GM23338 (cell line): Measurements from ENCODE around the gene RFNG. TPM values are rescaled to one million over a fixed set of nuclear protein-coding genes. Genes with fewer than 3 reads are reported as not detected.

Experiments used
- ATAC-seq: fragments of 200-7000 bp; cut with Tn5 transposase; 3 replicates; pipeline ENCODE4 v1.9.1; 2020
- DNase-seq: peaks from one replicate; pipeline ENCODE4 v3.0.0-alpha.2; 2015; ENCODE audit warnings: low spot score
- H2AFZ ChIP-seq: fragments of 200-600 bp; sonication (generic); 2 replicates; pipeline ENCODE4 v1.8.0; 2016; ENCODE audit warnings: antibody characterized with exemption, mild to moderate bottlenecking, moderate library complexity
- H3F3A ChIP-seq: fragments of 200-600 bp; sonication (generic); replicated peaks from 2 replicates; pipeline ENCODE4 v1.8.0; 2017; ENCODE audit warnings: antibody characterized with exemption, mixed run types, low read depth
- H3K27ac ChIP-seq: fragments of 200-600 bp; sonication (generic); 2 replicates; pipeline ENCODE4 v1.6.1; 2016; ENCODE audit warnings: low read depth
- H3K27me3 ChIP-seq: fragments of 200-600 bp; sonication (generic); 2 replicates; pipeline ENCODE4 v1.8.0; 2016; ENCODE audit warnings: mild to moderate bottlenecking, mixed run types, moderate library complexity; ENCODE audit not compliant: insufficient read depth
- H3K36me3 ChIP-seq: fragments of 200-600 bp; sonication (generic); 2 replicates; pipeline ENCODE4 v1.8.0; 2016; ENCODE audit warnings: mild to moderate bottlenecking; ENCODE audit not compliant: insufficient read depth
- H3K4me1 ChIP-seq: fragments of 200-600 bp; sonication (generic); 2 replicates; pipeline ENCODE4 v1.8.0; 2016; ENCODE audit warnings: mild to moderate bottlenecking, moderate library complexity; ENCODE audit not compliant: insufficient read depth
- H3K4me2 ChIP-seq: fragments of 200-600 bp; sonication (generic); 2 replicates; pipeline ENCODE4 v1.7.1; 2017; ENCODE audit warnings: mixed run types
- H3K4me3 ChIP-seq: fragments of 200-600 bp; sonication (generic); 2 replicates; pipeline ENCODE4 v1.6.1; 2016; ENCODE audit warnings: mixed run types
- H3K79me2 ChIP-seq: fragments of 200-600 bp; sonication (generic); replicated peaks from 2 replicates; pipeline ENCODE4 v1.8.0; 2017; ENCODE audit warnings: mild to moderate bottlenecking; ENCODE audit not compliant: insufficient read depth
- H3K9me2 ChIP-seq: fragments of 200-600 bp; sonication (generic); 2 replicates; pipeline ENCODE4 v1.8.0; 2017; ENCODE audit not compliant: insufficient read depth
- H4K20me1 ChIP-seq: fragments of 200-600 bp; sonication (generic); replicated peaks from 2 replicates; pipeline ENCODE4 v1.8.0; 2017; ENCODE audit warnings: mild to moderate bottlenecking; ENCODE audit not compliant: insufficient read depth
- H3K27ac Mint-ChIP-seq: 2 replicates; pipeline ENCODE4 v1.8.0; 2020; ENCODE audit warnings: inconsistent platforms, mild to moderate bottlenecking, moderate library complexity, mixed read lengths
- H3K27me3 Mint-ChIP-seq: 3 replicates; pipeline ENCODE4 v1.8.0; 2022; ENCODE audit warnings: low read depth, mild to moderate bottlenecking, moderate library complexity, mixed read lengths, inconsistent platforms; ENCODE audit not compliant: insufficient read depth, poor library complexity
- H3K36me3 Mint-ChIP-seq: 3 replicates; pipeline ENCODE4 v1.8.0; 2021; ENCODE audit warnings: low read depth, mild to moderate bottlenecking, inconsistent platforms, moderate library complexity, mixed read lengths
- H3K4me1 Mint-ChIP-seq: 3 replicates; pipeline ENCODE4 v1.8.0; 2020; ENCODE audit warnings: mild to moderate bottlenecking, inconsistent platforms, mixed read lengths
- H3K4me3 Mint-ChIP-seq: 3 replicates; pipeline ENCODE4 v1.8.0; 2021; ENCODE audit warnings: moderate library complexity, mild to moderate bottlenecking, inconsistent platforms, mixed read lengths
- H3K9me3 Mint-ChIP-seq: 3 replicates; pipeline ENCODE4 v1.8.0; 2020; ENCODE audit warnings: moderate library complexity, mild to moderate bottlenecking, inconsistent platforms, mixed read lengths
- EZH2 ChIP-seq: fragments of 200-600 bp; sonication (generic); IDR thresholded peaks from one replicate; pipeline ENCODE4 v1.8.0; 2017; ENCODE audit warnings: antibody characterized with exemption, mild to moderate bottlenecking, low read depth; ENCODE audit not compliant: unreplicated experiment
- NANOG ChIP-seq: IDR thresholded peaks from 2 replicates; pipeline ENCODE4 v1.6.1; 2016; ENCODE audit warnings: antibody characterized with exemption, borderline replicate concordance
- POLR2AphosphoS5 ChIP-seq: IDR thresholded peaks from 2 replicates; pipeline ENCODE4 v1.6.1; 2016; ENCODE audit warnings: antibody characterized with exemption, low read depth
- polyA plus RNA-seq: library from polyadenylated mRNA; unstranded; fragments of >200 nt; fragmentation: Nextera tagmentation; extraction: Ambion mirVana; gene quantifications from 2 replicates; pipeline ENCODE4 v1.2.1, GENCODE V29; 2016
- total RNA-seq: library from RNA; depleted of rRNA; stranded (reverse); fragments of >200 nt; shearing (Covaris generic); gene quantifications from 2 replicates; pipeline ENCODE4 v1.2.3, GENCODE V29; 2014
- TF ChIP-seq, protein P1 (sequence below): IDR thresholded peaks from one replicate; pipeline ENCODE4 v1.6.1; 2018; ENCODE audit warnings: antibody characterized with exemption; ENCODE audit not compliant: unreplicated experiment
- TF ChIP-seq, protein P2 (sequence below): IDR thresholded peaks from 2 replicates; pipeline ENCODE4 v1.6.1; 2016; ENCODE audit warnings: antibody characterized with exemption

The RFNG gene
- total and polyA plus RNA-seq, 2 experiments from 2014 or later = 18.0 to 44.7 TPM

- TF ChIP-seq, protein P1, sequence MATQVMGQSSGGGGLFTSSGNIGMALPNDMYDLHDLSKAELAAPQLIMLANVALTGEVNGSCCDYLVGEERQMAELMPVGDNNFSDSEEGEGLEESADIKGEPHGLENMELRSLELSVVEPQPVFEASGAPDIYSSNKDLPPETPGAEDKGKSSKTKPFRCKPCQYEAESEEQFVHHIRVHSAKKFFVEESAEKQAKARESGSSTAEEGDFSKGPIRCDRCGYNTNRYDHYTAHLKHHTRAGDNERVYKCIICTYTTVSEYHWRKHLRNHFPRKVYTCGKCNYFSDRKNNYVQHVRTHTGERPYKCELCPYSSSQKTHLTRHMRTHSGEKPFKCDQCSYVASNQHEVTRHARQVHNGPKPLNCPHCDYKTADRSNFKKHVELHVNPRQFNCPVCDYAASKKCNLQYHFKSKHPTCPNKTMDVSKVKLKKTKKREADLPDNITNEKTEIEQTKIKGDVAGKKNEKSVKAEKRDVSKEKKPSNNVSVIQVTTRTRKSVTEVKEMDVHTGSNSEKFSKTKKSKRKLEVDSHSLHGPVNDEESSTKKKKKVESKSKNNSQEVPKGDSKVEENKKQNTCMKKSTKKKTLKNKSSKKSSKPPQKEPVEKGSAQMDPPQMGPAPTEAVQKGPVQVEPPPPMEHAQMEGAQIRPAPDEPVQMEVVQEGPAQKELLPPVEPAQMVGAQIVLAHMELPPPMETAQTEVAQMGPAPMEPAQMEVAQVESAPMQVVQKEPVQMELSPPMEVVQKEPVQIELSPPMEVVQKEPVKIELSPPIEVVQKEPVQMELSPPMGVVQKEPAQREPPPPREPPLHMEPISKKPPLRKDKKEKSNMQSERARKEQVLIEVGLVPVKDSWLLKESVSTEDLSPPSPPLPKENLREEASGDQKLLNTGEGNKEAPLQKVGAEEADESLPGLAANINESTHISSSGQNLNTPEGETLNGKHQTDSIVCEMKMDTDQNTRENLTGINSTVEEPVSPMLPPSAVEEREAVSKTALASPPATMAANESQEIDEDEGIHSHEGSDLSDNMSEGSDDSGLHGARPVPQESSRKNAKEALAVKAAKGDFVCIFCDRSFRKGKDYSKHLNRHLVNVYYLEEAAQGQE = no peak
- TF ChIP-seq, protein P2, sequence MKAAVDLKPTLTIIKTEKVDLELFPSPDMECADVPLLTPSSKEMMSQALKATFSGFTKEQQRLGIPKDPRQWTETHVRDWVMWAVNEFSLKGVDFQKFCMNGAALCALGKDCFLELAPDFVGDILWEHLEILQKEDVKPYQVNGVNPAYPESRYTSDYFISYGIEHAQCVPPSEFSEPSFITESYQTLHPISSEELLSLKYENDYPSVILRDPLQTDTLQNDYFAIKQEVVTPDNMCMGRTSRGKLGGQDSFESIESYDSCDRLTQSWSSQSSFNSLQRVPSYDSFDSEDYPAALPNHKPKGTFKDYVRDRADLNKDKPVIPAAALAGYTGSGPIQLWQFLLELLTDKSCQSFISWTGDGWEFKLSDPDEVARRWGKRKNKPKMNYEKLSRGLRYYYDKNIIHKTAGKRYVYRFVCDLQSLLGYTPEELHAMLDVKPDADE = no peak
- TF ChIP-seq NANOG (no peak), POLR2AphosphoS5 (0 out of 2 replicates have a peak, but pooled peaks have one; percentile 7)
Observed at GRCh38 chr17:82076785-82077591, 25.4 kb upstream of the RFNG start (continued).

GRCh38 chr17:82076018-82076784 lies 24.6 kb upstream of the RFNG start:
- no peak for TF ChIP-seq EZH2
- peak; percentile 7; the same call in 1 of the 2 replicates for TF ChIP-seq POLR2AphosphoS5
- H3K4me3 Mint-ChIP-seq = no peak overlapping the region
- H3K27ac Mint-ChIP-seq = no peak overlapping the region
- H3K4me3 ChIP-seq = no peak overlapping the region
- peaks cover 8% of the 10 kb centered on the region; the same call in 1 of the 2 replicates for H4K20me1 ChIP-seq
- DNase-seq = no peak
- peak; percentile 3; the same call in 1 of the 3 replicates for ATAC-seq
- 0 out of 2 replicates have a peak overlapping the region, but pooled peaks have one; percentile 55 for H3K27ac ChIP-seq
- H3K36me3 ChIP-seq = peaks cover 10% of the 10 kb centered on the region; the same call in 1 of the 2 replicates
- H3K27me3 Mint-ChIP-seq = peaks cover 31% of the 10 kb centered on the region
- no peaks in the 10 kb centered on the region for H3K9me2 ChIP-seq
- H3K27me3 ChIP-seq = no peaks in the 10 kb centered on the region; the same call in 1 of the 2 replicates
- H3K9me3 Mint-ChIP-seq = no peaks in the 10 kb centered on the region; the same call in 1 of the 3 replicates
- no peaks in the 10 kb centered on the region for H3K4me1 ChIP-seq
- no peak overlapping the region for H2AFZ ChIP-seq
- H3K79me2 ChIP-seq = no peaks in the 10 kb centered on the region
- peaks cover 20% of the 10 kb centered on the region for H3F3A ChIP-seq
- peaks cover 3% of the 10 kb centered on the region for H3K4me1 Mint-ChIP-seq
- H3K36me3 Mint-ChIP-seq = peaks cover 26% of the 10 kb centered on the region
- H3K4me2 ChIP-seq = no peak overlapping the region

DNA sequence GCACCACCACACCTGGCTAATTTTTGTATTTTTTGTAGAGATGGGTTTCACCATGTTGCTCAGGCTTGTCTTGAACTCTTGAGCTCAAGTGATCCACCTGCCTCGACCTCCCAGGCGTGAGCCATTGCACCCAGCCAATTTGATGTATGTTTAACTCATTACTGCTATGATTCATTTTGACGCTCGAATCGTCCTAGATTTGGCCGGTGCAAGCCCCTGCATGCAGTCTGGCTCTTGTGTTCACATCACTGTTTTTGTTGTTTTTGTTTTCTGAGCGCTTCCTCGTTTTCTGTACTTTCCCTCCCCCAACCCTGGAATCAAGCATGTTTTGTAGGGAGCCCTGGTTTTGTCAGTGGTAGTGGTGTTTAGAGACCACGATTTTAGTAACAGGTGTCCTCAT lies 21.8 kb upstream of the RFNG start:
- ATAC-seq (no peak), DNase-seq (no peak)
- Histone ChIP-seq H3K79me2 (no peaks in the 10 kb centered on the region), H3K4me2 (no peak overlapping the region), H3K27me3 (no peaks in the 10 kb centered on the region; the same call in 1 of the 2 replicates), H3K4me3 (no peak overlapping the region), H3K27ac (no peak overlapping the region), H3K9me2 (no peaks in the 10 kb centered on the region), H3K36me3 (peaks cover 4% of the 10 kb centered on the region; the same call in 1 of the 2 replicates), H2AFZ (no peak overlapping the region), H3F3A (peaks cover 17% of the 10 kb centered on the region), H3K4me1 (no peaks in the 10 kb centered on the region), H4K20me1 (peaks cover 3% of the 10 kb centered on the region; the same call in 1 of the 2 replicates)
- Mint-ChIP-seq H3K9me3 (no peaks in the 10 kb centered on the region; the same call in 1 of the 3 replicates), H3K36me3 (peaks cover 7% of the 10 kb centered on the region), H3K27ac (no peak overlapping the region), H3K4me3 (no peak overlapping the region), H3K4me1 (peaks cover 3% of the 10 kb centered on the region), H3K27me3 (peaks cover 20% of the 10 kb centered on the region)
- TF ChIP-seq, protein P2 = no peak
